Measurements from ENCODE around the gene MOCS1. TPM values are rescaled to one million over a fixed set of nuclear protein-coding genes. Genes with fewer than 3 reads are reported as not detected.

The MOCS1 gene
- total and polyA plus RNA-seq, 11 donors = 16.4 to 40.3 (median 25.4) TPM

- Histone ChIP-seq H3K4me3 (no peak overlapping the region), H3K27ac (no peak overlapping the region), H3K36me3 (no peaks in the 10 kb centered on the region), H3K27me3 (no peaks in the 10 kb centered on the region), H3K9me3 (no peaks in the 10 kb centered on the region), H3K4me1 (peaks cover 0 to 21% (median 0%) of the 10 kb centered on the region in 12 donors)
- DNase-seq = no peak
- TF ChIP-seq CTCF (IDR thresholded peaks at IDR 0.05) (no peak), POLR2A (IDR thresholded peaks at IDR 0.05) (no peak)
- ATAC-seq = no peak
- intact Hi-C loops (cut with DNase I) = no loop called here
- WGBS, 4 donors = 67 to 76% (median 73%) methylated on average over 7 of the region's 7 CpGs
Measured at GRCh38 chr6:39942903-39943580, 8.8 kb upstream of the MOCS1 start.

- ATAC-seq (no peak), DNase-seq (no peak)
- intact Hi-C loops (cut with DNase I) = no loop called here
- Histone ChIP-seq H3K36me3 (no peaks in the 10 kb centered on the region), H3K4me1 (peaks cover 0 to 21% (median 0%) of the 10 kb centered on the region in 12 donors), H3K4me3 (no peak overlapping the region), H3K27ac (no peak overlapping the region), H3K9me3 (no peaks in the 10 kb centered on the region), H3K27me3 (no peaks in the 10 kb centered on the region)
- 75 to 84% (median 80%) methylated on average over 4 of the region's 4 CpGs for WGBS, 4 donors
- TF ChIP-seq CTCF (IDR thresholded peaks at IDR 0.05) (no peak), POLR2A (IDR thresholded peaks at IDR 0.05) (no peak)
Measured at GRCh38 chr6:39941820-39942219, 7.6 kb upstream of the MOCS1 start.

- H3K36me3 ChIP-seq = no peaks in the 10 kb centered on the region
- 88 to 91% (median 90%) methylated on average over 6 of the region's 6 CpGs for WGBS, 4 donors
- no peak for TF ChIP-seq POLR2A (IDR thresholded peaks at IDR 0.05)
- TF ChIP-seq CTCF (IDR thresholded peaks at IDR 0.05) = no peak
- H3K27me3 ChIP-seq = no peaks in the 10 kb centered on the region
- peaks cover 0 to 21% (median 0%) of the 10 kb centered on the region in 12 donors for H3K4me1 ChIP-seq
- H3K9me3 ChIP-seq = no peaks in the 10 kb centered on the region
- H3K4me3 ChIP-seq = no peak overlapping the region
- no peak overlapping the region for H3K27ac ChIP-seq
- DNase-seq (no peak), ATAC-seq (no peak)
- intact Hi-C loops (cut with DNase I) = no loop called here
Measured at GRCh38 chr6:39941138-39941537, 6.9 kb upstream of the MOCS1 start.

GRCh38 chr6:39938773-39939654 is 4.8 kb upstream of the MOCS1 start:
- Histone ChIP-seq H3K9me3 (no peaks in the 10 kb centered on the region), H3K27ac (peak overlapping the region in 10 of 12 donors; percentile 7 to 69 (median 43)), H3K4me1 (peaks cover 0 to 32% (median 9%) of the 10 kb centered on the region in 12 donors), H3K36me3 (no peaks in the 10 kb centered on the region), H3K27me3 (peaks cover 0 to 3% (median 0%) of the 10 kb centered on the region in 9 donors), H3K4me3 (no peak overlapping the region)
- no peak for TF ChIP-seq POLR2A (IDR thresholded peaks at IDR 0.05)
- TF ChIP-seq CTCF (IDR thresholded peaks at IDR 0.05) = no peak
- WGBS, 4 donors = 61 to 65% (median 63%) methylated on average over 10 of the region's 10 CpGs
- peak; percentile 10 to 24 (median 20) for ATAC-seq
- no peak for DNase-seq
- intact Hi-C loops (cut with DNase I) = no loop called here
